PC-3 (cell line): ENCODE results near the gene AGPAT3. TPM values are rescaled to one million over a fixed set of nuclear protein-coding genes. Genes with fewer than 3 reads are reported as not detected.

Experiments used
- ATAC-seq: fragments of 200-7000 bp; cut with Tn5 transposase; 2 replicates; pipeline ENCODE4 v1.9.1; 2020; ENCODE audit warnings: mild to moderate bottlenecking, moderate library complexity
- BruUV-seq: library from RNA; stranded (reverse); fragments of 400-500 nt; replicated peaks from 2 replicates; lab custom pipeline; 2021; lab: Mats Ljungman, UMichigan
- CTCF ChIA-PET: fragments of 300-600 bp; sonication (Branson Sonifier 250); formaldehyde crosslinking; loops from one replicate; lab custom pipeline; 2022; ENCODE audit warnings: antibody characterized with exemption; lab: Charles Lee
- POLR2A ChIA-PET: fragments of 300-600 bp; sonication (Branson Sonifier 250); formaldehyde crosslinking; loops from one replicate; lab custom pipeline; 2022; ENCODE audit warnings: antibody characterized with exemption; ENCODE audit not compliant: unreplicated experiment; lab: Charles Lee
- DNase-seq: peaks from one replicate; pipeline ENCODE4 v3.0.0-alpha.2; 2015
- H2AFZ ChIP-seq: fragments of 300-600 bp; sonication (generic); 2 replicates; pipeline ENCODE4 v1.6.0; 2016; ENCODE audit warnings: antibody characterized with exemption, low read length
- H3F3A ChIP-seq: fragments of 300-600 bp; sonication (generic); one replicate; pipeline ENCODE4 v1.6.0; 2017; ENCODE audit warnings: antibody characterized with exemption, low read length, control low read depth, mild to moderate bottlenecking; ENCODE audit not compliant: unreplicated experiment
- H3K27ac ChIP-seq: fragments of 300-600 bp; sonication (generic); 2 replicates; pipeline ENCODE4 v1.5.1; 2016; ENCODE audit warnings: mild to moderate bottlenecking, low read length
- H3K27me3 ChIP-seq: fragments of 300-600 bp; sonication (generic); 2 replicates; pipeline ENCODE4 v1.6.1; 2016; ENCODE audit warnings: low read length, mixed read lengths
- H3K36me3 ChIP-seq: fragments of 300-600 bp; sonication (generic); 2 replicates; pipeline ENCODE4 v1.6.1; 2016; ENCODE audit warnings: low read depth, mixed run types, low read length, mixed read lengths
- H3K4me1 ChIP-seq: fragments of 300-600 bp; sonication (generic); 2 replicates; pipeline ENCODE4 v1.5.1; 2016; ENCODE audit warnings: low read length; ENCODE audit not compliant: insufficient read depth
- H3K4me2 ChIP-seq: fragments of 300-600 bp; sonication (generic); 2 replicates; pipeline ENCODE4 v1.6.0; 2016; ENCODE audit warnings: low read length
- H3K4me3 ChIP-seq: fragments of 300-600 bp; sonication (generic); 2 replicates; pipeline ENCODE4 v1.5.1; 2016; ENCODE audit warnings: mild to moderate bottlenecking, low read length, mixed read lengths
- H3K79me2 ChIP-seq: fragments of 300-600 bp; sonication (generic); 2 replicates; pipeline ENCODE4 v1.6.1; 2017; ENCODE audit warnings: low read length, mixed read lengths
- H3K9ac ChIP-seq: fragments of 300-600 bp; sonication (generic); 2 replicates; pipeline ENCODE4 v1.6.0; 2016; ENCODE audit warnings: mild to moderate bottlenecking, low read length
- H3K9me2 ChIP-seq: fragments of 300-600 bp; sonication (generic); replicated peaks from 2 replicates; pipeline ENCODE4 v1.6.1; 2016; ENCODE audit warnings: mixed run types, low read length, mixed read lengths
- H3K9me3 ChIP-seq: fragments of 300-600 bp; sonication (generic); 2 replicates; pipeline ENCODE4 v1.6.1; 2016; ENCODE audit warnings: low read length, mixed read lengths
- H4K20me1 ChIP-seq: fragments of 300-600 bp; sonication (generic); 2 replicates; pipeline ENCODE4 v1.6.1; 2016; ENCODE audit warnings: low read length, mixed read lengths
- EZH2 ChIP-seq: fragments of 300-600 bp; sonication (generic); IDR thresholded peaks from one replicate; pipeline ENCODE4 v1.6.1; 2017; ENCODE audit warnings: antibody characterized with exemption, mild to moderate bottlenecking, low read length; ENCODE audit not compliant: unreplicated experiment
- EZH2phosphoT487 ChIP-seq: fragments of 300-600 bp; sonication (generic); IDR thresholded peaks from 2 replicates; pipeline ENCODE4 v1.6.1; 2018; ENCODE audit warnings: mild to moderate bottlenecking, antibody characterized with exemption, low read length, borderline replicate concordance
- intact Hi-C: fragments of 100-400 bp; cut with micrococcal nuclease; formaldehyde crosslinking; loops from 2 replicates; pipeline ENCODE4 v1.9.0; 2023
- total RNA-seq: library from RNA; depleted of rRNA; stranded (reverse); fragments of >200 nt; gene quantifications from 2 replicates; pipeline ENCODE4 v1.2.3, GENCODE V29; 2014
- TF ChIP-seq, protein P1 (sequence below): fragments of 300-600 bp; sonication (generic); conservative IDR thresholded peaks from 2 replicates; pipeline ENCODE4 v1.5.1; 2017; ENCODE audit warnings: antibody characterized with exemption, low read depth, mild to moderate bottlenecking, low read length

AGPAT3 gene
- total RNA-seq, 1 experiment from 2014 or later = 76.1 TPM

DNA sequence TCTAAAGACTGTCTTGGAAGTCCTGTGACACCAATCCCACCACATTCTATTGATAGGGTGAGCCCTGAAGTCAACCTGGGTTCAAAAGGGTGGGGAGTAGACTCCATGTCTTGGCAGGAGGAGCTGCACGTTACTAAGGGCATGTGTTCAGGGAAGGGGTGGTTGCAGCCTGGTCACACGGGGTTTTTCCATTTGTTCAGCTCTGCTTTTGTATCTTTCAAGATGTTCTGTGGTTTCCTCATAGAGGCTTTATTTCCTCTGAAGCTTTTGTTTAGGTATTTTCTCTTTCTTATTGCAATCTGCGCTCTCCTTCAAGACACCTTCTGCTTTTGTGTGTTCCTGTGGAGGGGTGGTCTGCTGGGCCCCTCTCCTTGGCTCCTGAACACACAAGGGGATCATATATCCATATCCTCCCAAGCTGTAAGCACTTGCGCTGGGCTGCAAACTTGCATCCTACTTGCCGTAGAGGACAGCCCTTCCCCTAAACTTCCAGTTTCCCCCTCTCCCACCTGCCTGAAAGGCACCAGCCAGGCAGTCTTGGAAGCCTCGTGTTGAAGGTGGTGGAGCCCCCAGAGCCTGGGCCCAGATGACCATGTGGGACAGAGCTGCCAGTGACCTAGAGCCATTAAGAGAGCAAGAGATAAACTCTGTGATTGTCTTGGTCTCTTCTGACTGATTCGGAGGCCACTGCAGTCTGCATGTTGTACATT, 84.6 kb downstream of the AGPAT3 start:
- no peak overlapping the region for H3K9ac ChIP-seq
- no peak overlapping the region for H3K27ac ChIP-seq
- no peaks in the 10 kb centered on the region for H3K27me3 ChIP-seq
- no peak overlapping the region for H2AFZ ChIP-seq
- H3K4me2 ChIP-seq = no peak overlapping the region
- no peak for TF ChIP-seq EZH2
- TF ChIP-seq, protein P1, sequence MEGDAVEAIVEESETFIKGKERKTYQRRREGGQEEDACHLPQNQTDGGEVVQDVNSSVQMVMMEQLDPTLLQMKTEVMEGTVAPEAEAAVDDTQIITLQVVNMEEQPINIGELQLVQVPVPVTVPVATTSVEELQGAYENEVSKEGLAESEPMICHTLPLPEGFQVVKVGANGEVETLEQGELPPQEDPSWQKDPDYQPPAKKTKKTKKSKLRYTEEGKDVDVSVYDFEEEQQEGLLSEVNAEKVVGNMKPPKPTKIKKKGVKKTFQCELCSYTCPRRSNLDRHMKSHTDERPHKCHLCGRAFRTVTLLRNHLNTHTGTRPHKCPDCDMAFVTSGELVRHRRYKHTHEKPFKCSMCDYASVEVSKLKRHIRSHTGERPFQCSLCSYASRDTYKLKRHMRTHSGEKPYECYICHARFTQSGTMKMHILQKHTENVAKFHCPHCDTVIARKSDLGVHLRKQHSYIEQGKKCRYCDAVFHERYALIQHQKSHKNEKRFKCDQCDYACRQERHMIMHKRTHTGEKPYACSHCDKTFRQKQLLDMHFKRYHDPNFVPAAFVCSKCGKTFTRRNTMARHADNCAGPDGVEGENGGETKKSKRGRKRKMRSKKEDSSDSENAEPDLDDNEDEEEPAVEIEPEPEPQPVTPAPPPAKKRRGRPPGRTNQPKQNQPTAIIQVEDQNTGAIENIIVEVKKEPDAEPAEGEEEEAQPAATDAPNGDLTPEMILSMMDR = no peak
- TF ChIP-seq EZH2phosphoT487 = no peak
- H3K9me3 ChIP-seq = 0 out of 2 replicates have a peak, but pooled peaks cover 8% of the 10 kb centered on the region
- no peaks in the 10 kb centered on the region for H3K9me2 ChIP-seq
- POLR2A ChIA-PET = interaction anchor here (0.6 kb wide), 1 partner anchor 120 kb away, joined by 3 read pairs; no protein-coding TSS in a partner anchor
- no peaks in the 10 kb centered on the region for H3F3A ChIP-seq
- H3K36me3 ChIP-seq = peaks cover 15% of the 10 kb centered on the region
- no peaks in the 10 kb centered on the region for H3K4me1 ChIP-seq
- DNase-seq (no peak), ATAC-seq (no peak)
- CTCF ChIA-PET = no interaction called here
- H3K79me2 ChIP-seq = 0 out of 2 replicates have a peak, but pooled peaks cover 3% of the 10 kb centered on the region
- H3K4me3 ChIP-seq = no peak overlapping the region
- intact Hi-C loops = no loop called here
- no TSS peak for BruUV-seq
- no peaks in the 10 kb centered on the region for H4K20me1 ChIP-seq

DNA sequence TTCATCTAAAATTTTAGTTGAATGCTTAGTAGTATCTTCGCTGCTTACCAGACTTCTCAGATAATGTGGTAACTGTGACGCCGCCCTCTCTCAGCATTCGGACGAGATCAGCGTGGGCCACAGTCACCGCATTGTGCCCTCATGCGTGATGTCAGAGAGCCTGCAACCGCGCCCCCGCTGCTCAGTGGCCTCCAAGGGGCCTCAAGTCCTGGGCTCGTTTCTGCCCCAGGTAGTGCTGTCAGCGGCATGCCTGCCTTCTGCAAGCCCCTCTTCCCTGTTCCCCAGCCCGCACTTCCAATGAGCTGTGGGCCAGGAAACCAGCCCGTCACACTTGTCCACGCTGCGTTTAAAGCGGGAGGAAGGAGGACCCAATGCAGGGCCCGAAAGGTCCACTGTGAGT, 85.5 kb downstream of the AGPAT3 start:
- no peaks in the 10 kb centered on the region for H3K27me3 ChIP-seq
- no peak overlapping the region for H3K4me2 ChIP-seq
- peaks cover 15% of the 10 kb centered on the region for H3K36me3 ChIP-seq
- H3K9ac ChIP-seq = no peak overlapping the region
- BruUV-seq = no TSS peak
- no peak overlapping the region for H3K4me3 ChIP-seq
- no peaks in the 10 kb centered on the region for H3K4me1 ChIP-seq
- no peak for DNase-seq
- no peaks in the 10 kb centered on the region for H3K9me2 ChIP-seq
- ChIA-PET POLR2A (no interaction called here), CTCF (no interaction called here)
- intact Hi-C loops = no loop called here
- H3K79me2 ChIP-seq = no peaks in the 10 kb centered on the region
- H3K27ac ChIP-seq = no peak overlapping the region
- H4K20me1 ChIP-seq = no peaks in the 10 kb centered on the region
- no peaks in the 10 kb centered on the region for H3F3A ChIP-seq
- 0 out of 2 replicates have a peak, but pooled peaks cover 8% of the 10 kb centered on the region for H3K9me3 ChIP-seq
- no peak for ATAC-seq
- no peak for TF ChIP-seq EZH2
- TF ChIP-seq EZH2phosphoT487 = no peak
- TF ChIP-seq, protein P1 = no peak
- no peak overlapping the region for H2AFZ ChIP-seq

DNA sequence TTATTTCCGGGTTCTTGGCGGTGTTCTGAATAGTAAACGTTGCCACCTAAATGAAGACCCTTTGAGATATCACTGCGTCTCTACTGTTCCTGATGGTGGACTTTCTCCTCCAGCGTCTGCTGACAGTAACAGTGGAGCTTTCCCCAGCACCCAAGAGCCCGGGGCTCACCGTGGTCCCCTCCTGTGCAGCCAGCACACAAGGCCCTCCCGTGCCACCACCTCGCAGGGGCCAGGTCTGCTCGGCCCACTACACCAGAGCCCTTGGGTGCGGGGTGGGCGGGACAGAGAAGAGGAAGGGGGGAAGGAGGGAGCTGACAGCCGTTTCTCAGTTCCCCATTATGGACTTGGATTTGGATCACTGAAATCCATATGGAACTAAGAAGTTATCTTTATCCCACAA, 85.9 kb downstream of the AGPAT3 start:
- Histone ChIP-seq H3K4me3 (no peak overlapping the region), H3K4me2 (no peak overlapping the region), H3K9ac (no peak overlapping the region), H3K9me3 (0 out of 2 replicates have a peak, but pooled peaks cover 8% of the 10 kb centered on the region), H3K4me1 (no peaks in the 10 kb centered on the region), H4K20me1 (no peaks in the 10 kb centered on the region), H3K36me3 (peaks cover 15% of the 10 kb centered on the region), H3K9me2 (no peaks in the 10 kb centered on the region), H3K79me2 (no peaks in the 10 kb centered on the region), H3K27ac (no peak overlapping the region), H3K27me3 (no peaks in the 10 kb centered on the region), H2AFZ (no peak overlapping the region), H3F3A (no peaks in the 10 kb centered on the region)
- TF ChIP-seq, protein P1 = no peak
- no peak for TF ChIP-seq EZH2phosphoT487
- TF ChIP-seq EZH2 = no peak
- ChIA-PET POLR2A (no interaction called here), CTCF (no interaction called here)
- BruUV-seq = no TSS peak
- ATAC-seq = no peak
- DNase-seq = no peak
- intact Hi-C loops = no loop called here
